D341Med (cell line): ENCODE data around the gene CTNNBL1.

Source experiments
- DNase-seq: peaks from one replicate; pipeline ENCODE4 v3.0.0; 2012; ENCODE audit warnings: low spot score

Gene CTNNBL1

GRCh38 chr20:37777012-37777950 lies 83.5 kb downstream of the CTNNBL1 start:
- DNase-seq = no peak

GRCh38 chr20:37777988-37778659 lies 84.3 kb downstream of the CTNNBL1 start:
- no peak for DNase-seq

- no peak for DNase-seq
Measured at GRCh38 chr20:37781626-37782025, 87.8 kb downstream of the CTNNBL1 start.

GRCh38 chr20:37786043-37786442 lies 92.2 kb downstream of the CTNNBL1 start:
- DNase-seq = no peak

- no peak for DNase-seq
Measured at GRCh38 chr20:37789408-37789807, 95.6 kb downstream of the CTNNBL1 start.

- DNase-seq = no peak
Measured at GRCh38 chr20:37790900-37791299, 97.1 kb downstream of the CTNNBL1 start.

GRCh38 chr20:37796121-37796520 lies 102.3 kb downstream of the CTNNBL1 start:
- DNase-seq = no peak

- no peak for DNase-seq
Measured at GRCh38 chr20:37796733-37797132, 102.9 kb downstream of the CTNNBL1 start.

GRCh38 chr20:37797669-37798175 lies 103.9 kb downstream of the CTNNBL1 start:
- no peak for DNase-seq

- DNase-seq = no peak
Measured at GRCh38 chr20:37798312-37798711, 104.5 kb downstream of the CTNNBL1 start.

GRCh38 chr20:37800618-37801017 lies 106.8 kb downstream of the CTNNBL1 start:
- DNase-seq = no peak

- DNase-seq = no peak
Measured at GRCh38 chr20:37801921-37802320, 108.1 kb downstream of the CTNNBL1 start.

- DNase-seq = no peak
Measured at GRCh38 chr20:37803438-37804307, 109.8 kb downstream of the CTNNBL1 start.

GRCh38 chr20:37804584-37805566 lies 111.0 kb downstream of the CTNNBL1 start:
- no peak for DNase-seq

- no peak for DNase-seq
Measured at GRCh38 chr20:37807471-37808232, 113.8 kb downstream of the CTNNBL1 start.

- no peak for DNase-seq
Measured at GRCh38 chr20:37808233-37809070, 114.6 kb downstream of the CTNNBL1 start.

- no peak for DNase-seq
Measured at GRCh38 chr20:37810027-37810426, 116.2 kb downstream of the CTNNBL1 start.

- DNase-seq = no peak
Measured at GRCh38 chr20:37816003-37816402, 122.2 kb downstream of the CTNNBL1 start.

GRCh38 chr20:37816726-37817125 lies 122.9 kb downstream of the CTNNBL1 start:
- no peak for DNase-seq
